ENCODE data around the gene SPDYE4.

DNA sequence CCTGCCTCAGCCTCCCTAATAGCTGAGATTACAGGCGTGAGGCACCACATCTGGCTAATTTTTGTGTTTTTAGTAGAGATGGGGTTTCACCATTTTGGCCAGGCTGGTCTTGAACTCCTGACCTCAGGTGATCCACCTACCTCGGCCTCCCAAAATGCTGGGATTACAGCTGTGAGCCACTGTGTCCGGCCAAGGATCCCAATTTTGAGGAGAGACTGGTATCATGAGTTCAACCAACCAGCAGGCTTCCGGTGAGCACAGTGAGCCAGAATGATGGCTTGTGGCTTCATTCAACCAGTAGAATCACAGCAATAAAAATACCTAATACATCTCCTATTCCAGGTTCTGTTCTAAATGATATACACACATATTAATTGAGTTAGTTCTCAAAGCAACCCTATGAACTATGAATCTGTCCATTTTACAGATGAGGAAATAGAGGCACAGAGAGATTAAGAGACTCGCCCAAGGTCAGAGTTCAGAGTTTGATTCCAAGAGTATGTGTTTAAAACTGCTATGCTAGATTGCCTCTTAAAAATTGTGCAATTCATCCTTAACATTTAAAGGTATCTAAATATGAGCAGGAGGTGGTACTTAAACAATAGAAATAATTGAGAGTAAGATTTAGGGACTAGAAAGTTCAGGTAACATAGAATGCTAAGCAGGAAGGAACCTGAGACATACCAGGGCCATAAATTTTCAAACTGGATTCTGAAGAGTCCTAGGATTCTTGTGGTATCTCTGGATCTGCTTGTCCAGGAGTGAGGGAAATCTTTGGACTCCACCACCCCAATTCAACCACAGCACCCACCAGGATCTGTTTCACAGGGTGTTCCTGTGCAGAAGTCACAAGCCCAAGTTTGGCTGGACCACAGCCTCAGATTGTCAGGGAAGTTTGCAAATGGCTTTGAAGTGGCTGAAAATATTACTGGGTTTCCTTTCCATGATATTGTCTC lies 38.8 kb downstream of the SPDYE4 start:
- TF ChIP-seq, protein P1, sequence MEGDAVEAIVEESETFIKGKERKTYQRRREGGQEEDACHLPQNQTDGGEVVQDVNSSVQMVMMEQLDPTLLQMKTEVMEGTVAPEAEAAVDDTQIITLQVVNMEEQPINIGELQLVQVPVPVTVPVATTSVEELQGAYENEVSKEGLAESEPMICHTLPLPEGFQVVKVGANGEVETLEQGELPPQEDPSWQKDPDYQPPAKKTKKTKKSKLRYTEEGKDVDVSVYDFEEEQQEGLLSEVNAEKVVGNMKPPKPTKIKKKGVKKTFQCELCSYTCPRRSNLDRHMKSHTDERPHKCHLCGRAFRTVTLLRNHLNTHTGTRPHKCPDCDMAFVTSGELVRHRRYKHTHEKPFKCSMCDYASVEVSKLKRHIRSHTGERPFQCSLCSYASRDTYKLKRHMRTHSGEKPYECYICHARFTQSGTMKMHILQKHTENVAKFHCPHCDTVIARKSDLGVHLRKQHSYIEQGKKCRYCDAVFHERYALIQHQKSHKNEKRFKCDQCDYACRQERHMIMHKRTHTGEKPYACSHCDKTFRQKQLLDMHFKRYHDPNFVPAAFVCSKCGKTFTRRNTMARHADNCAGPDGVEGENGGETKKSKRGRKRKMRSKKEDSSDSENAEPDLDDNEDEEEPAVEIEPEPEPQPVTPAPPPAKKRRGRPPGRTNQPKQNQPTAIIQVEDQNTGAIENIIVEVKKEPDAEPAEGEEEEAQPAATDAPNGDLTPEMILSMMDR (IDR thresholded peaks at IDR 0.05; ENCODE audit: low read length), result no peak
- TF ChIP-seq EZH2 (IDR thresholded peaks at IDR 0.05; ENCODE audit: borderline replicate concordance, low read length), result no peak

All from OCI-LY1 (cell line).